ENCODE data around the gene ST6GALNAC4. TPM values are rescaled to one million over a fixed set of nuclear protein-coding genes. Genes with fewer than 3 reads are reported as not detected.

Gene ST6GALNAC4
- total and polyA plus RNA-seq, 9 of the 15 experiments (the other 6 are each of a cell fraction or from before 2014, with no cell fraction given) = 2.6 to 43.1 (median 15.4) TPM

GRCh38 chr9:127927201-127927987 lies 10.6 kb upstream of the ST6GALNAC4 start (continued):
- TF ChIP-seq ZNF592 (IDR thresholded peaks at IDR 0.05) (no peak), NFIX (CRISPR knock-in tag; IDR thresholded peaks at IDR 0.05; ENCODE audit: low read depth) (no peak), HDAC3 (IDR thresholded peaks at IDR 0.05; ENCODE audit: borderline replicate concordance, partially characterized antibody) (no peak), RFX1 (IDR thresholded peaks at IDR 0.05) (no peak), ZNF184 (CRISPR knock-in tag; IDR thresholded peaks at IDR 0.05) (no peak), ZNF507 (tag; conservative IDR thresholded peaks at IDR 0.05) (no peak), SP1 (CRISPR knock-in tag; IDR thresholded peaks at IDR 0.05) (peak; percentile 15; the same call in 1 of the 2 replicates), ZNF165 (CRISPR knock-in tag; IDR thresholded peaks at IDR 0.05; ENCODE audit: borderline replicate concordance) (no peak), DIDO1 (tag; IDR thresholded peaks at IDR 0.05; ENCODE audit: low read depth) (no peak), KLF10 (CRISPR knock-in tag; IDR thresholded peaks at IDR 0.05) (no peak), RUNX1 (IDR thresholded peaks at IDR 0.05; ENCODE audit: low read depth) (no peak), THAP7 (CRISPR knock-in tag; IDR thresholded peaks at IDR 0.05) (no peak), MEF2A (IDR thresholded peaks at IDR 0.05; ENCODE audit: control insufficient read depth, low read depth, low read length) (no peak), ZNF655 (CRISPR knock-in tag; IDR thresholded peaks at IDR 0.05) (no peak), HDAC1 (IDR thresholded peaks at IDR 0.05) (peak in 1 of 2 experiments; percentile 38; a peak in 2 of 4 replicates), ZNF445 (CRISPR knock-in tag; IDR thresholded peaks at IDR 0.05; ENCODE audit: low read depth) (no peak), NFXL1 (CRISPR knock-in tag; IDR thresholded peaks at IDR 0.05) (no peak), MTF1 (CRISPR knock-in tag; IDR thresholded peaks at IDR 0.05; ENCODE audit: borderline replicate concordance) (no peak), KAT8 (IDR thresholded peaks at IDR 0.05; ENCODE audit: low read depth) (no peak), NFATC3 (IDR thresholded peaks at IDR 0.05) (no peak), CREBBP (IDR thresholded peaks at IDR 0.05; ENCODE audit: low read depth, low read length) (no peak), RBM34 (IDR thresholded peaks at IDR 0.05; ENCODE audit: borderline replicate concordance, insufficient read depth, low read length) (no peak), MAFG (tag; conservative IDR thresholded peaks at IDR 0.05) (no peak), NR3C1 (CRISPR knock-in tag; IDR thresholded peaks at IDR 0.05) (no peak), PYGO2 (tag; IDR thresholded peaks at IDR 0.05) (no peak)
